Stimulated activated CD4-positive, alpha-beta T cell treated with anti-CD3 and anti-CD28 coated beads, Interleukin-15, amount 100 ng/mL, for 48 hours (primary cell): ENCODE data around the gene NBL1.

Source experiments
- DNase-seq, 2 donors: peaks; one replicate each; pipeline ENCODE4 v3.0.0-alpha.2; 2020; ENCODE audit warnings: low read depth in 2 of 2

NBL1 gene

GRCh38 chr1:19668888-19669287 is 24.8 kb downstream of the NBL1 start:
- no peak for DNase-seq

GRCh38 chr1:19670787-19671186 is 26.7 kb downstream of the NBL1 start:
- no peak for DNase-seq

- DNase-seq: no peak
Observed at GRCh38 chr1:19672237-19672636, 28.1 kb downstream of the NBL1 start.

- DNase-seq: no peak
Observed at GRCh38 chr1:19675797-19676196, 31.7 kb downstream of the NBL1 start.

GRCh38 chr1:19676438-19676922 is 32.4 kb downstream of the NBL1 start:
- DNase-seq: no peak

- DNase-seq: no peak
Observed at GRCh38 chr1:19678493-19678892, 34.4 kb downstream of the NBL1 start.

- no peak for DNase-seq
Observed at GRCh38 chr1:19678931-19679453, 34.9 kb downstream of the NBL1 start.

- DNase-seq: no peak
Observed at GRCh38 chr1:19679691-19680090, 35.6 kb downstream of the NBL1 start.

- DNase-seq: no peak
Observed at GRCh38 chr1:19680644-19681043, 36.5 kb downstream of the NBL1 start.

GRCh38 chr1:19682257-19682656 is 38.1 kb downstream of the NBL1 start:
- no peak for DNase-seq

- no peak for DNase-seq
Observed at GRCh38 chr1:19682901-19683300, 38.8 kb downstream of the NBL1 start.

GRCh38 chr1:19683351-19683750 is 39.2 kb downstream of the NBL1 start:
- no peak for DNase-seq

GRCh38 chr1:19684677-19685076 is 40.6 kb downstream of the NBL1 start:
- DNase-seq: no peak

GRCh38 chr1:19685994-19686393 is 41.9 kb downstream of the NBL1 start:
- no peak for DNase-seq

- no peak for DNase-seq
Observed at GRCh38 chr1:19687414-19687813, 43.3 kb downstream of the NBL1 start.

GRCh38 chr1:19688041-19688842 is 44.1 kb downstream of the NBL1 start:
- no peak for DNase-seq

- no peak for DNase-seq
Observed at GRCh38 chr1:19689085-19689757, 45.1 kb downstream of the NBL1 start.

- DNase-seq: no peak
Observed at GRCh38 chr1:19689856-19690255, 45.7 kb downstream of the NBL1 start.

- DNase-seq: no peak
Observed at GRCh38 chr1:19690342-19690741, 46.2 kb downstream of the NBL1 start.

GRCh38 chr1:19694298-19694697 is 50.2 kb downstream of the NBL1 start:
- DNase-seq: no peak

- no peak for DNase-seq
Observed at GRCh38 chr1:19695772-19696171, 51.7 kb downstream of the NBL1 start.

GRCh38 chr1:19696820-19697219 is 52.7 kb downstream of the NBL1 start:
- no peak for DNase-seq

GRCh38 chr1:19698181-19698580 is 54.1 kb downstream of the NBL1 start:
- no peak for DNase-seq
